Breast epithelium (tissue), 4 donors: Measurements from ENCODE around the gene BCL2. TPM values are rescaled to one million over a fixed set of nuclear protein-coding genes. Genes with fewer than 3 reads are reported as not detected.

Experiments
- DNase-seq, 2 donors: peaks; one replicate each; pipeline ENCODE4 v3.0.0-alpha.2; 2019; ENCODE audit warnings: low spot score in 2 of 2
- H3K27ac ChIP-seq, 2 donors: fragments of 200-600 bp; sonication (generic) in 1 of 2; one replicate each; pipeline ENCODE4 v1.5.1; 2016 to 2019; ENCODE audit warnings: mild to moderate bottlenecking in 1 of 2
- H3K27me3 ChIP-seq, 2 donors: fragments of 200-600 bp; sonication (generic) in 1 of 2; one replicate each; pipeline versions ENCODE4 v1.5.1 to v1.6.0; 2017 to 2019; ENCODE audit warnings: control low read depth in 1 of 2, mild to moderate bottlenecking in 1 of 2
- H3K36me3 ChIP-seq: fragments of 200-600 bp; one replicate; pipeline ENCODE4 v1.5.1; 2019
- H3K4me1 ChIP-seq, 2 donors: fragments of 200-600 bp; sonication (generic); one replicate each; pipeline ENCODE4 v1.5.1; 2016 to 2019; ENCODE audit warnings: control low read depth in 1 of 2
- H3K4me3 ChIP-seq, 3 donors: fragments of 200-600 bp; sonication (generic); 1 replicate in 2 of 3; 2 replicates in 1 of 3; pipeline ENCODE4 v1.5.1; 2016 to 2019; ENCODE audit warnings: mild to moderate bottlenecking in 3 of 3, moderate library complexity in 2 of 3
- H3K9me3 ChIP-seq, 2 donors: fragments of 200-600 bp; sonication (generic) in 1 of 2; one replicate each; pipeline ENCODE4 v1.5.1; 2016 to 2019; ENCODE audit warnings: control low read depth in 1 of 2
- CTCF ChIP-seq, 3 donors: fragments of 450-650 bp; IDR thresholded peaks; one replicate each; pipeline ENCODE4 v1.5.1; 2016 to 2017; ENCODE audit warnings: antibody characterized with exemption in 3 of 3, mild to moderate bottlenecking in 3 of 3, moderate library complexity in 3 of 3
- POLR2A ChIP-seq: fragments of 450-650 bp; IDR thresholded peaks from one replicate; pipeline ENCODE4 v1.6.1; 2016; ENCODE audit warnings: antibody characterized with exemption, mild to moderate bottlenecking, moderate library complexity
- POLR2AphosphoS5 ChIP-seq, 3 donors: sonication (generic); formaldehyde crosslinking; IDR thresholded peaks; one replicate each; pipeline ENCODE4 v1.6.1; 2017; ENCODE audit warnings: antibody characterized with exemption in 3 of 3
- intact Hi-C: fragments of 100-400 bp; cut with DNase I; formaldehyde crosslinking; loops from one replicate; pipeline ENCODE4 v1.15.1; 2023; ENCODE audit warnings: low total_unique reads
- total RNA-seq, 3 donors: library from RNA; depleted of rRNA; stranded (reverse); fragments of >200 nt; gene quantifications; one replicate each; pipeline ENCODE4 v1.1.0, GENCODE V29; 2016

Gene BCL2
- total RNA-seq, 3 donors from 2014 or later, result 41.3 to 82.5 (median 43.6) TPM

GRCh38 chr18:63160172-63160995 is 159.2 kb downstream of the BCL2 start:
- H3K27me3 ChIP-seq, result no peaks in the 10 kb centered on the region
- TF ChIP-seq CTCF (IDR thresholded peaks at IDR 0.05) (no peak), POLR2A (no peak), POLR2AphosphoS5 (IDR thresholded peaks at IDR 0.05) (no peak)
- H3K27ac ChIP-seq, result peak overlapping the region; percentile 88 to 93
- peak overlapping the region in 1 of 3 donors; percentile 12 for H3K4me3 ChIP-seq
- no peaks in the 10 kb centered on the region for H3K9me3 ChIP-seq
- intact Hi-C loops, result no loop called here
- H3K36me3 ChIP-seq, result no peaks in the 10 kb centered on the region
- no peak for DNase-seq
- peaks cover 4 to 27% of the 10 kb centered on the region in 2 donors for H3K4me1 ChIP-seq

- no peak for DNase-seq
- intact Hi-C loops, result no loop called here
- H3K9me3 ChIP-seq, result no peaks in the 10 kb centered on the region
- no peaks in the 10 kb centered on the region for H3K36me3 ChIP-seq
- H3K4me3 ChIP-seq, result peak overlapping the region in 1 of 3 donors; percentile 12
- no peak for TF ChIP-seq POLR2A
- peak overlapping the region; percentile 88 to 93 for H3K27ac ChIP-seq
- H3K27me3 ChIP-seq, result no peaks in the 10 kb centered on the region
- H3K4me1 ChIP-seq, result peaks cover 4 to 27% of the 10 kb centered on the region in 2 donors
These were observed 160.0 kb downstream of the BCL2 start for GRCh38 chr18:63159590-63159989.

- Histone ChIP-seq H3K4me3 (no peak overlapping the region), H3K27me3 (no peaks in the 10 kb centered on the region), H3K4me1 (peaks cover 4 to 27% of the 10 kb centered on the region in 2 donors), H3K27ac (peak overlapping the region; percentile 88 to 93), H3K9me3 (no peaks in the 10 kb centered on the region), H3K36me3 (no peaks in the 10 kb centered on the region)
- intact Hi-C loops, result no loop called here
- no peak for DNase-seq
- TF ChIP-seq POLR2AphosphoS5 (IDR thresholded peaks at IDR 0.05), result no peak
- TF ChIP-seq CTCF (IDR thresholded peaks at IDR 0.05), result no peak
- no peak for TF ChIP-seq POLR2A
These were observed 160.8 kb downstream of the BCL2 start for GRCh38 chr18:63158676-63159291.

- peaks cover 4 to 27% of the 10 kb centered on the region in 2 donors for H3K4me1 ChIP-seq
- TF ChIP-seq POLR2AphosphoS5 (IDR thresholded peaks at IDR 0.05) (no peak), POLR2A (no peak), CTCF (IDR thresholded peaks at IDR 0.05) (no peak)
- intact Hi-C loops, result no loop called here
These were observed 161.4 kb downstream of the BCL2 start for GRCh38 chr18:63158012-63158631.

GRCh38 chr18:63157293-63158011 is 162.1 kb downstream of the BCL2 start:
- no peak for DNase-seq
- TF ChIP-seq CTCF (IDR thresholded peaks at IDR 0.05), result no peak
- TF ChIP-seq POLR2AphosphoS5 (IDR thresholded peaks at IDR 0.05), result no peak
- no peak for TF ChIP-seq POLR2A
- intact Hi-C loops, result no loop called here
- Histone ChIP-seq H3K27ac (peak overlapping the region; percentile 56 to 88), H3K4me1 (peaks cover 4 to 27% of the 10 kb centered on the region in 2 donors), H3K36me3 (no peaks in the 10 kb centered on the region), H3K4me3 (no peak overlapping the region), H3K9me3 (no peaks in the 10 kb centered on the region), H3K27me3 (no peaks in the 10 kb centered on the region)

More at GRCh38 chr18:63158012-63158631, 161.4 kb downstream of the BCL2 start:
- no peak overlapping the region for H3K4me3 ChIP-seq
- no peaks in the 10 kb centered on the region for H3K36me3 ChIP-seq
- H3K9me3 ChIP-seq, result no peaks in the 10 kb centered on the region
- H3K27ac ChIP-seq, result peak overlapping the region; percentile 88 to 93
- no peaks in the 10 kb centered on the region for H3K27me3 ChIP-seq
- no peak for DNase-seq
